SJSA1 (cell line): ENCODE data around the gene LPP. TPM values are rescaled to one million over a fixed set of nuclear protein-coding genes. Genes with fewer than 3 reads are reported as not detected.

ENCODE experiments used
- DNase-seq, 2 experiments: peaks; one replicate each; pipeline ENCODE4 v3.0.0-alpha.2; 2015 to 2020; ENCODE audit warnings: low spot score in 2 of 2, low read depth in 1 of 2
- H3K27ac ChIP-seq: fragments of 250-450 bp; sonication (Bioruptor Pico); 2 replicates; pipeline ENCODE4 v1.5.1; 2020; ENCODE audit warnings: mild to moderate bottlenecking, moderate library complexity
- H3K27me3 ChIP-seq: fragments of 250-450 bp; sonication (Bioruptor Pico); replicated peaks from 2 replicates; pipeline ENCODE4 v1.5.1; 2020; ENCODE audit warnings: mild to moderate bottlenecking, moderate library complexity
- H3K36me3 ChIP-seq: fragments of 250-450 bp; sonication (Bioruptor Pico); 2 replicates; pipeline ENCODE4 v1.5.1; 2020; ENCODE audit warnings: mild to moderate bottlenecking
- H3K4me1 ChIP-seq: fragments of 250-450 bp; sonication (Bioruptor Pico); replicated peaks from 2 replicates; pipeline ENCODE4 v1.6.1; 2021; ENCODE audit warnings: mild to moderate bottlenecking
- H3K4me3 ChIP-seq: fragments of 250-450 bp; sonication (Bioruptor Pico); 2 replicates; pipeline ENCODE4 v1.5.1; 2020; ENCODE audit warnings: mild to moderate bottlenecking
- H3K9me3 ChIP-seq: fragments of 250-450 bp; sonication (Bioruptor Pico); replicated peaks from 2 replicates; pipeline ENCODE4 v1.5.1; 2020; ENCODE audit warnings: mild to moderate bottlenecking
- total RNA-seq: library from RNA; depleted of rRNA; stranded (reverse); fragments of >200 nt; shearing (Covaris generic); gene quantifications from 2 replicates; pipeline ENCODE4 v1.2.3, GENCODE V29; 2014

LPP gene
- total RNA-seq, 1 experiment from 2014 or later, result 132 TPM

DNA sequence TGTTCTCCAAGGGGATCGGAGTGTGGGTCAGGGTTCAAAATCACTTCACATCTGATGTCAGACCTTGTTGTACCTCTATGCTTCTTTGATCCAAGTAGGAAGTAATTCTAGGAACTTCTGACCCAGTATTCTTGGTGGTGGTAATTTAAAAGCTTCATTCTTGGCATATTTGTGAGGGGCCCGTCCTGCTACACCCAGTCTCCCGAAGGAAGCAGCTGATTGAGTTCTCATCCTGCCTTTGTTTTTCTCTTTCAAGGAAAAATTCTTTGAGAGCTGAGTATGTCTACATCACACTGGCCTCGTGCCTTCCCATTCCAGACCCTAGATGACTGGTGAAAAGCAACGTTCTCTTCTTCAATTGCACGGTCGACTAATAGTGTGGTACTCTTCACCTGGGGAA lies 783.4 kb downstream of the LPP start:
- Histone ChIP-seq H3K27ac (peak overlapping the region; percentile 13; the same call in 1 of the 2 replicates), H3K4me3 (no peak overlapping the region), H3K36me3 (no peaks in the 10 kb centered on the region), H3K27me3 (no peaks in the 10 kb centered on the region), H3K9me3 (no peaks in the 10 kb centered on the region), H3K4me1 (peaks cover 19% of the 10 kb centered on the region)
- DNase-seq, result peak in 1 of 2 experiments; percentile 59

GRCh38 chr3:188938999-188939398 lies 785.0 kb downstream of the LPP start:
- H3K4me3 ChIP-seq, result no peak overlapping the region
- H3K27me3 ChIP-seq, result no peaks in the 10 kb centered on the region
- H3K4me1 ChIP-seq, result peaks cover 14% of the 10 kb centered on the region
- no peak overlapping the region for H3K27ac ChIP-seq
- no peaks in the 10 kb centered on the region for H3K9me3 ChIP-seq
- DNase-seq, result no peak
- H3K36me3 ChIP-seq, result no peaks in the 10 kb centered on the region

DNA sequence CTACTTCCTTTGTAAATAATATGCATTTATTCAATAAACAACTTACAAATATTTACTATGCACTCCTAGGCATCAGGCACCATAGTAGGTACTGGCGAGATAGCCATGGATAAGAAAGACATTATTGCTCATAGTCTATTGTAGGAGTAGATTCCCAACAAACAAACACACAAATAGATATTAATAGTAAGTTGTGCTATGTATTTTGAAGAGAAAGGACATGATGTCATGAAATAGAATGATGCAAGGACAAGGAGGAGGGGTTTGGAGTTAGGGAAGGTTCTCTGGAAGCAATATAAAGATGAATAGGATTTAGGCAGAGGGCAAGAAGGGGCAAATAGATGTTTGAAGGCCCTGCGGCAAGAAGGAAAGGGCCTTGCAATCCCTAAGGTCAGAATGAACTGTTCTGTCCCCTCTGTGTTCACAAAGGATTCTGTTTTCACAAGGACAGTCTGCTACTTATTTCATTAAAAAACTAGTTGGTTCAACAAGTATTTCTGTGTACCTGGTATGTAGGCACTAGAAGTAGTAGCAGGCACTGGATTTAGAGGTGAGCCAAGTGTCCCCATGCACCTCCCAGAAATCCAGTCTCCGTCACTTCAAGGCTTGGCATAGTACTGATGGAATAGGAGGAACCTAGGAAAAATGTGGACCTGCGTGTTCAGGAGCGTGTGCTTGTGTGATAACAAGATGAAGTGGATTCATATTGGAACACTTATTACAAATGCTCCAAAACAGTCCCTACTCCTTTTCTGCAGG lies 786.0 kb downstream of the LPP start:
- Histone ChIP-seq H3K4me3 (no peak overlapping the region), H3K36me3 (no peaks in the 10 kb centered on the region), H3K9me3 (no peaks in the 10 kb centered on the region)

More for the DNA sequence above, 786.0 kb downstream of the LPP start:
- peaks cover 14% of the 10 kb centered on the region for H3K4me1 ChIP-seq
- DNase-seq, result no peak
- no peaks in the 10 kb centered on the region for H3K27me3 ChIP-seq
- no peak overlapping the region for H3K27ac ChIP-seq
